ENCODE data around the gene CIRBP. TPM values are rescaled to one million over a fixed set of nuclear protein-coding genes. Genes with fewer than 3 reads are reported as not detected.
A peak's percentile ranks its signal among the peaks of the same experiment; 100 is the strongest.

The CIRBP gene
- total and polyA plus RNA-seq, 2 of the 13 experiments (the other 11 are each of a cell fraction or from before 2014, with no cell fraction given), result 133 to 140 TPM

DNA sequence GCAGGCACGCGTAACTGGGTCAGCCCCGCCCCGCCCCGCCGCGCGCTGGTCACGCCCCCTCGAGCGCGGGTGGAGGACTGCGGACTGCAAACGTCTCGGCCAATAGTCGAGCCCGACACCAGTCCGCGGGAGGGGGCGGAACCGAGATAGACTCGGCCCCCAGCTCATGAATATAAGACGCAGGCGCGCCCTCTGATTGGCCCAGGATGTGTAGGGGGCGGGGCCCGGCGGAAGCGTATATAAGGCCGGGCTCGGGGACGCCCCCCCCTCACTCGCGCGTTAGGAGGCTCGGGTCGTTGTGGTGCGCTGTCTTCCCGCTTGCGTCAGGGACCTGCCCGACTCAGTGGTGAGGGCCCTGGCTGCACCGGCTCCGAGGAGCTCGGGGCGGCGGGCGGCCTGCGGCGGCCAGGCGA is at the start of gene CIRBP (continued):
- TF ChIP-seq RORA (CRISPR knock-in tag; IDR thresholded peaks at IDR 0.05) (no peak), BCL6 (CRISPR knock-in tag; IDR thresholded peaks at IDR 0.05) (peak; percentile 33; the same call in 1 of the 2 replicates), SIN3A (IDR thresholded peaks at IDR 0.05; ENCODE audit: borderline replicate concordance, low read depth, low read length) (peak; percentile 71; the same call in 1 of the 2 replicates), ZBED4 (CRISPR knock-in tag; IDR thresholded peaks at IDR 0.05; ENCODE audit: borderline replicate concordance) (peak; percentile 79), HINFP (CRISPR knock-in tag; IDR thresholded peaks at IDR 0.05; ENCODE audit: low read depth) (peak; percentile 69; the same call in 1 of the 2 replicates), ZNF75D (CRISPR knock-in tag; IDR thresholded peaks at IDR 0.05; ENCODE audit: borderline replicate concordance) (no peak), NKX3-1 (CRISPR knock-in tag; IDR thresholded peaks at IDR 0.05) (0 out of 2 replicates have a peak, but pooled peaks have one; percentile 16), DMAP1 (CRISPR knock-in tag; IDR thresholded peaks at IDR 0.05) (no peak), ATRX (CRISPR knock-in tag; IDR thresholded peaks at IDR 0.05; ENCODE audit: borderline replicate concordance) (no peak), ZNF512 (CRISPR knock-in tag; IDR thresholded peaks at IDR 0.05) (no peak), CREB1 (IDR thresholded peaks at IDR 0.05) (peak; percentile 57; the same call in 1 of the 2 replicates), CREB1 (CRISPR knock-in tag; IDR thresholded peaks at IDR 0.05) (no peak), NFRKB (IDR thresholded peaks at IDR 0.05) (no peak), HIC2 (CRISPR knock-in tag; IDR thresholded peaks at IDR 0.05; ENCODE audit: low read depth) (no peak)
- TF ChIP-seq, protein P1, sequence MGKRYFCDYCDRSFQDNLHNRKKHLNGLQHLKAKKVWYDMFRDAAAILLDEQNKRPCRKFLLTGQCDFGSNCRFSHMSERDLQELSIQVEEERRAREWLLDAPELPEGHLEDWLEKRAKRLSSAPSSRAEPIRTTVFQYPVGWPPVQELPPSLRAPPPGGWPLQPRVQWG (CRISPR knock-in tag; IDR thresholded peaks at IDR 0.05; ENCODE audit: borderline replicate concordance, low read depth), result no peak
- TF ChIP-seq, protein P2, sequence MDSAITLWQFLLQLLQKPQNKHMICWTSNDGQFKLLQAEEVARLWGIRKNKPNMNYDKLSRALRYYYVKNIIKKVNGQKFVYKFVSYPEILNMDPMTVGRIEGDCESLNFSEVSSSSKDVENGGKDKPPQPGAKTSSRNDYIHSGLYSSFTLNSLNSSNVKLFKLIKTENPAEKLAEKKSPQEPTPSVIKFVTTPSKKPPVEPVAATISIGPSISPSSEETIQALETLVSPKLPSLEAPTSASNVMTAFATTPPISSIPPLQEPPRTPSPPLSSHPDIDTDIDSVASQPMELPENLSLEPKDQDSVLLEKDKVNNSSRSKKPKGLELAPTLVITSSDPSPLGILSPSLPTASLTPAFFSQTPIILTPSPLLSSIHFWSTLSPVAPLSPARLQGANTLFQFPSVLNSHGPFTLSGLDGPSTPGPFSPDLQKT (CRISPR knock-in tag; IDR thresholded peaks at IDR 0.05; ENCODE audit: borderline replicate concordance), result no peak
- TF ChIP-seq, protein P3, sequence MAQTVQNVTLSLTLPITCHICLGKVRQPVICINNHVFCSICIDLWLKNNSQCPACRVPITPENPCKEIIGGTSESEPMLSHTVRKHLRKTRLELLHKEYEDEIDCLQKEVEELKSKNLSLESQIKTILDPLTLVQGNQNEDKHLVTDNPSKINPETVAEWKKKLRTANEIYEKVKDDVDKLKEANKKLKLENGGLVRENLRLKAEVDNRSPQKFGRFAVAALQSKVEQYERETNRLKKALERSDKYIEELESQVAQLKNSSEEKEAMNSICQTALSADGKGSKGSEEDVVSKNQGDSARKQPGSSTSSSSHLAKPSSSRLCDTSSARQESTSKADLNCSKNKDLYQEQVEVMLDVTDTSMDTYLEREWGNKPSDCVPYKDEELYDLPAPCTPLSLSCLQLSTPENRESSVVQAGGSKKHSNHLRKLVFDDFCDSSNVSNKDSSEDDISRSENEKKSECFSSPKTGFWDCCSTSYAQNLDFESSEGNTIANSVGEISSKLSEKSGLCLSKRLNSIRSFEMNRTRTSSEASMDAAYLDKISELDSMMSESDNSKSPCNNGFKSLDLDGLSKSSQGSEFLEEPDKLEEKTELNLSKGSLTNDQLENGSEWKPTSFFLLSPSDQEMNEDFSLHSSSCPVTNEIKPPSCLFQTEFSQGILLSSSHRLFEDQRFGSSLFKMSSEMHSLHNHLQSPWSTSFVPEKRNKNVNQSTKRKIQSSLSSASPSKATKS (CRISPR knock-in tag; IDR thresholded peaks at IDR 0.05), result no peak

Data from HepG2 (cell line).